Skeletal muscle cell (primary cell): ENCODE data around the gene FOXP1.

ENCODE experiments used
- DNase-seq: peaks from one replicate; pipeline ENCODE4 v3.0.0-alpha.2; 2010; ENCODE audit warnings: low read depth
- H3K4me3 ChIP-seq: 2 replicates; pipeline ENCODE4 v1.5.1; 2011; ENCODE audit warnings: low read depth, mild to moderate bottlenecking, control low read depth, low read length, moderate library complexity

The FOXP1 gene

DNA sequence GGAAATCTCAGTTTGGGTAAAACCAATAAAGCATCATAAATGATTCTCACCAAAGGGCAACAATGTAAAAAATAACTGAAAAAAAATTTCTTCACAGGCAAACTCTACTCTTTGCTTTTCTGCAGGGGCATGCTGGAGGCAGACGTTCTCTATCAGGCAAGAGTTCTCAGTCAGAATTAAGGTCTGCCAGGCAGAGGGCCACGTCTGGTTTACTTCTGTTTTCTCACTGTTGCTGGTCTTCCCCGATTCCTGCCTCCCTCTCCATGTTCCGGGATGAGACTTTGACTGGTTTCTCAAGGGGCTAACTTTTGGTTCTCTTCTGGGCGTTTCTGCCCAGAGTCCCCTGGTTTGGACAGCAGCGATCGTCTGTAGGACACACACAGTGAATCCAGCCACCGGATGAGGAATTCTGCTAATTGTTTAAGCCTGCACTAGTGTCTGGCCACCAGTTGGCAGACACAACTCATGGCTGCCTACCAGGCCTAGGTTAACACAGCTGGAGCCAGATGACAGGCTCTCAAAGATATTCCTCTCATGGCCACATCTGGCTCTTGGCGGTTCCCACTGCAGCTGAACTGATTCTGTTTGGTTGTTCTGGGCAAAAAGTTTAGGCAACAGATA lies 273.1 kb downstream of the FOXP1 start:
- H3K4me3 ChIP-seq, result no peak overlapping the region
- DNase-seq, result no peak

GRCh38 chr3:71309886-71310285 lies 273.6 kb downstream of the FOXP1 start:
- no peak for DNase-seq
- no peak overlapping the region for H3K4me3 ChIP-seq

- no peak for DNase-seq
- H3K4me3 ChIP-seq, result no peak overlapping the region
Measured at GRCh38 chr3:71309342-71309741, 274.2 kb downstream of the FOXP1 start.

- H3K4me3 ChIP-seq, result no peak overlapping the region
- DNase-seq, result no peak
Measured at GRCh38 chr3:71308836-71309235, 274.7 kb downstream of the FOXP1 start.

- no peak for DNase-seq
- no peak overlapping the region for H3K4me3 ChIP-seq
Measured at GRCh38 chr3:71307991-71308697, 275.4 kb downstream of the FOXP1 start.

DNA sequence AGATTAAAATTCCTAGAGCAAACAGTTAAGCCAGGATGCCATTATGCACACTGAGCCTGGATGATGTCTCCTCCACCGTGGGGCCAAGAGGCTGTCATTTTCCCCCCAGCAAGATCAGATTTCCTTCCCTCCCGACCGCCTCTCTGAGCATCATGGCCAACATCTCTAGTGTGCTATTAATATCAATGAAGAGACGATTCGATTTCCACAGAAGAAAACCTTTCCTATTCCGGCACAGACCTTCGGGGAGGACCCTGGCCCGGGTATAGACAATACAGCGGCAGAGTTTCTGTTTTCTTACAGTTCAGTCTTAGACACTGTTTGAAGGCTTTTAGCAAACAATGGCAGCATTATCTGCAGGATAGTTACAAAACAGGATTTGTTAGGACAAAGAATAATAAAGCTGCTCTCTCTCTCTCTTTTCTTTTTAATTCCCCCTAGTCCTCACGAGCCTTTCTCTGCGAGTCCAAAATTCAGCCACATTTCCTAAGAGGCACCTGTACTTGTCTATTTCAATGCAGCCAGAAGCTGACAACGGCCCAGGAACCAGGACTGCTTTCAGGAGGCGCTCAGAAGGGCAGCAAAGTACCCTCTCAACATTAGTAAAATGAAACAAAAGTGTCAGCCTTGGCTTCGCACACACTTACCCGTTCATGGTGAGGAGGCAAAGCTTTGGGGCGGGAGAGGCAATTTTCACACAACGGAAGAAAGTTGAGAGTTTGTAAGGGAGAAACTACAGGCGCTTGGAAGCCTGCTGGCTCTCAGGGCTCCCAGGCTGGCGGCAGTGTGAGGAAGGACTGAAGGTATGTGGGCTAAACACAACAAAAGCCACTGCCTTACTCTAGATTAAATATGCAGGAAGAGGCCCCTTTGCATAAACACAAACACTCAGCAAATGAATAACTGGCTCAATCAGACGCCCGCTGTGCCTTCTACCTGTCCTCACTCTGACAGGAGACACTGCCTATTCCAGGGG lies 278.0 kb downstream of the FOXP1 start:
- peak overlapping the region; percentile 26 for H3K4me3 ChIP-seq
- no peak for DNase-seq

DNA sequence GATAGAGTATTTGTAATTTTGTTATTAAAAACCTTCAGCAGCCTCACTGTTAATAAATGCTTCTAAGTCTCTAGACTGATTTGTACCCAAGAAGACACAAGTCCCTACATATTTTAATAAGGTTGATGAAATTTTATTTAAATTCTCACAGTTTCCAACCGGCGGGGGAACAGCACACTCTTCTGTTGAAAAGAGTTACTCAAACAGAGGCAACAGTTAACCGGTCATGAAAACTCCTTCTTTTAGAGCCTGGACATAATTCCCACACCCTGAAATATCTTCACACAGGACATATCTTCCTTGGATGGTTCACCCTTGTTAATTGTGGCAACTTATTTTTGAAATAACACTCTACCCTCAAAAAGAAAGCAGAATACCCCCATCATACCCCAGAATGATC lies 278.8 kb downstream of the FOXP1 start:
- no peak overlapping the region for H3K4me3 ChIP-seq
- no peak for DNase-seq

- no peak for DNase-seq
- no peak overlapping the region for H3K4me3 ChIP-seq
Measured at GRCh38 chr3:71304247-71304646, 279.3 kb downstream of the FOXP1 start.

DNA sequence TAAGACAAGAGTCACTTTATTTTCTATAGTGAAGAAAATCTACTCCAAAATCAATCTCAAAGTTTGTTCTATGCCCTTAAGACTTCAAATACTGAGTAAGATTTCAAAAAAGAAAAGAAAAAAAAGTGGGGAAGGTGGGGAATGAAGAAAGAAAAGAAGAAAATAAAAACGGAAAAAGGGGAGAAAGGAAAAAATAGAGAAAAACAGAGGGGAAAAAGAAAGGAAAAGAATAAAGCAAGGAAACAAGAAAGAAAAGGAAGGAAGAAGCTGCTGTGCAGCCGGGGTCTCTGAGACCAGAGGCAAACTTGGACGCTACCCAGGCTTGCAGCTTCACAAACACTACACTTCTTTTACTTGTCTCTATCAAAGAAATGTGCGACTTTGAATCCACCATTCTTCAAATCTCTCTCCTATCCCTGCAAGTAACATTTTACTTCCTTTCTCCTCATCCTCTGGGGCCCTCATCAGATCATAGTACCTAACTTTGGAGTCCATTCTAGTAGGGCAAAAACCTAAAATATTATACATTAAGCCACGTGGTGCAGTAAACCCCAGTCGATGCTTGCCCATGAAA lies 279.8 kb downstream of the FOXP1 start:
- H3K4me3 ChIP-seq, result no peak overlapping the region
- no peak for DNase-seq

DNA sequence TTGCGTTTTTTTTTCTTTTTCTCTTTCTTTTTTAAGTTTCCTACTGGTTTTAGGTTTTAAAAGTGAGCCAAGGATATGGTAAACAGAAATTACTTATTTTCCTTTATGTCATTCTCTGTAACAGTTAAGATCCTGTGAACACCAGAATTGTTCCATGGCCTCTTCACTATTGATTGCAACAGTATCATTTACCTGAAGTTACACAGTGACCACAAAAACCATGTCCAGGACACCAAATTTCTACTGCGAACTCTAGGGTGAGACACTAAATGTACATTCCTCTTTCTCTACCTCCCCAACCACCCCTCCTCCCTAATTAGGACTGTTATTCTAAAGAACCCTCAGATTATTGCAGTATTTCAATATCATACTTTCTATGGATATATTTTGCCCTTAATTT lies 280.9 kb downstream of the FOXP1 start:
- no peak for DNase-seq
- no peak overlapping the region for H3K4me3 ChIP-seq

GRCh38 chr3:71300951-71301393 lies 282.6 kb downstream of the FOXP1 start:
- H3K4me3 ChIP-seq, result no peak overlapping the region
- no peak for DNase-seq

DNA sequence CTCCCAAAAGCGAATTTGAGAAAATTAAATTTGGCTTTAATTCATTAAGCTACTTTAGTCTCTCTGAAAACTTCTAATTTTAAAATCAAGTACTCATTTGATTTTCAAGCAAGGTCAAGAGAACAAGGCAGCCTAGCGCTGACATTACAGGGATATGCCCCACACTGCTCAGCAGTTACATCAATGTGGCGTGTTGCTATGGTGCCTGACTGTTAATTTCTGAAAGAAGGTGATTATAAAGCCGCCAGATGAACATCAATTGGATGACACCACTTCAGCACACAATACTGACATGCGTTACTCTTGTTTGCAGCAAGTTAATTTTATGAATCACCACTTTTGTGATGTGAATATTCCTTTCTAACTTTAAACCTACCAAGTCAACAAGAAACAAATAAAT lies 284.4 kb downstream of the FOXP1 start:
- no peak for DNase-seq
- no peak overlapping the region for H3K4me3 ChIP-seq

- no peak for DNase-seq
- H3K4me3 ChIP-seq, result no peak overlapping the region
Measured at GRCh38 chr3:71294919-71295318, 288.6 kb downstream of the FOXP1 start.

DNA sequence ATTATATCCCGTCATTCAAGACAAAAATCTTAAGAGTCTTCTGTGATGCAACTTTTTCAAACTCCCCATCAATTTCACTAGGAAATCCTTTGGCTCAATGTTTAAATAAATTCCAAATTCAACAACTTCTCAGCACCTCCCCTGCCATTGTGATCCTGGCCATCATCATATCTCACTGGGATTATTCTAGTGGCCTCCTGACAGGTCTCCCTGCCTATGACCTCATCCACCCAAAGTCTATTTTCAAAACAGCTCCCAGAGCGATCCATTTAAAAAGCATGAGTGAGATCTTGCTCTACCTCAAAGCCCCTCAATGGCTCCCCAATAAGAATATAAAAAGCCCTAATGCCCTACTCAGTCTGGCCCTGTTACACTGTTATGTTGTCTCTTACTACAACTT lies 293.2 kb downstream of the FOXP1 start:
- H3K4me3 ChIP-seq, result no peak overlapping the region
- no peak for DNase-seq

DNA sequence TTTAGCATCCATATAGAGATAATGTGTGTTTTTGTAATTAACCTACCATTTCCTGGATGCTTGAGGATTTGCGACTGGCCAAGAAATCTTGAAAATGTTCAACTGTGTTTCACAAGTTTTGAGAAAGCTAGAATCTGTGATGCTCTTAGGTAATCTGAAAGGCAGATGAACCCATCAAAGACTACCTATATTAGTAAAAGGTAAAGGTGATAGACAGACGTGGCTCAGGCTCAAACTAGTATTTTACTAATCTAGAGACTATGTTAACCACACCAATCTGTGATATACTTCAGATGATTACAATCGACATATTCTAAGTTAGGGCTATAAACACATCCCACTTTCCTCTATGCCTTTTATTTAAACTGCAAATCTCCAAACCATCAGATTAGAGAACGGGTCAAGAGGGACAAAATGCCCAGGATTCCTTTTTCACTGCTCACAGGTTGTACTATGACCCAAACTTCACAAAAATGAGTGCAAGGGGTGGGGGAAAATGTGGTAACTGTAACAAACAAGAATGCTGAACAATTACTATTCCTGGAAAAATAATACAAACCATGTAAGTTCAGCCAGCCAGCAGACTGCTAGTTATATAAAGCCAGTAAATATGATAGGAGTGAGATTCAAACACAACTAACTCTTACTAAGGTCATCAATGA lies 295.1 kb downstream of the FOXP1 start:
- no peak overlapping the region for H3K4me3 ChIP-seq
- no peak for DNase-seq

- H3K4me3 ChIP-seq, result no peak overlapping the region
- no peak for DNase-seq
Measured at GRCh38 chr3:71285086-71285485, 298.4 kb downstream of the FOXP1 start.

DNA sequence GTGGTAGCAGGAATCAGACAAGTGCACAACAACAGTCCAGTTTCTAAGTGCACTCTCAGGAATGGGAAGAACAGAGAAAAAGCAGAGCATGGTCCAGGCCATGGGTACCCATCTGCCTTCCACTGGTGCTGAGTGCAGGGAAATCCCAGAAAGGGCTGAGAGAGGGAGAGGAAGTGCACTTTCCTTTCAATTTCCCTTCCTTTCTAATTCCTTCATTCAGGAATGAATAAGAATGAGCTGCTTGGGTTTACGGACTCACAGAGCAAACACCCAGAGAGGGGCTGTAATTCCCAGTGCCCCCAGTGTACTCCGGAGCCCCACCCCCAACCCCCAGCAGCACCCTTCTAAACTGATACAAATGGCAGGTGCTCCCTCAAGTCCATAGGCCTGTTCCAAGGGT lies 300.6 kb downstream of the FOXP1 start:
- H3K4me3 ChIP-seq, result no peak overlapping the region
- DNase-seq, result no peak

DNA sequence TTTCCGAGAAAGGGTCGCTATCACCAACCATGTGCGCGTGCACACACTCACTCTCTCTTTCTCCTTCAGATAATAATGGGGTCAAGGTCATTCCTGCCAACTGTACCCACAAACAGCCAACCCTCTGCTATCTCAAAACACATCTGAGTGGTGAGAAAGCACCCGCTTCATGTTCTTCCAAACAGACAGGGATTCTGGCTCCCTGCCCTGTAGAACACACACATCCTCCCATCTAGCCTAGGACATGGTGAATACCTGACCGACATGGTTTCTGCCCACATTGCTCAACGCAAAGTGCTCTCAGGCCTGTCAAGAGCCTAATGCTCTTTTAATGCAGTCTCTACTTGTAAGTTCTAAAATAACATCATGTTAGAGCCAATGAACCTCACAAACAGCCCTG lies 302.2 kb downstream of the FOXP1 start:
- H3K4me3 ChIP-seq, result no peak overlapping the region
- DNase-seq, result no peak

GRCh38 chr3:71277341-71277740 lies 306.2 kb downstream of the FOXP1 start:
- no peak for DNase-seq
- H3K4me3 ChIP-seq, result no peak overlapping the region
